Left forelimb (tissue), 1 donor: ENCODE results near the gene TTC33.
"Not testable (repeated sequence)": the region's sequence is repeated elsewhere in the genome, so short reads cannot be mapped to it uniquely, and the experiment has no call there.

Experiments used
- DNase-seq: peaks from one replicate; pipeline ENCODE4 v3.0.0-alpha.2; 2018; ENCODE audit warnings: low spot score

Gene TTC33

GRCh38 chr5:40652441-40653220 lies 103.1 kb downstream of the TTC33 start:
- DNase-seq: no peak

DNA sequence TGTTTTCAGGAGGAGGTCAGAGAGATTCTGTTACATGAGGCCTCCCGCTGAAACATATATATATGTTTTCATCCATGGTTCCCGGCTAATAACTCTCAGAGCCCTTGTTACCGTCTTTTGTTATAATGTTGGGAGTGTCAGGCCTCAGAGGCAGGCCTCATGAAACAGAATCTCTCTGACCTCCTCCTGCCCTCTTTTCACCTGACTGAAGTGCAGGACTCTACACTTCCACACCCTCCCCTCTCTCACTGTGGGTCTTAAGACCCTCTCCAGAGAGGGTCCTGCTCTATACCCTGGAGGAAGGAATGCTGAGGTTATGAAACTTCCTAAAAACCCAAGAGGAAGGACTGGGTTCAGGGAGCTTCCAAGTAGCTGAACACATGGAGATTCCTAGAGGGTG lies 104.6 kb downstream of the TTC33 start:
- DNase-seq: no peak

- no peak for DNase-seq
These were observed 106.2 kb downstream of the TTC33 start for GRCh38 chr5:40649463-40650030.

- no peak for DNase-seq
These were observed 107.6 kb downstream of the TTC33 start for GRCh38 chr5:40648150-40648549.

- no peak for DNase-seq
These were observed 109.5 kb downstream of the TTC33 start for GRCh38 chr5:40646266-40646665.

GRCh38 chr5:40639531-40639930 lies 116.2 kb downstream of the TTC33 start:
- not testable (repeated sequence) for DNase-seq

DNA sequence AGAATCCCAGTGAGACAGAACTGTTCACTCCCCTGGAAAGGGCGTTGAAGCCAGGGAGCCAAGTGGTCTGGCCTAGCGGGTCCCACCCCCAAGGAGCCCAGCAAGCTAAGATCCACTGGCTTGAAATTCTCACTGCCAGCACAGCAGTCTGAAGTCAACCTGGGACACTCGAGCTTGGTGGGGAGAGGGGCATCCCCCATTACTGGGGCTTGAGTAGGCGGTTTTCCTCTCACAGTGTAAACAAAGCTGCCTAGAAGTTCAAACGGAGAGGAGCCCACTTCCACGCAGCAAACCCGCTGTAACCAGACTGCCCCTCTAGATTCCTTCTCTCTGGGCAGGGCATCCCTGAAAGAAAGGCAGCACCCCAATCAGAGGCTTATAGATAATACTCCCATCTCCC lies 121.2 kb downstream of the TTC33 start:
- DNase-seq: no peak

DNA sequence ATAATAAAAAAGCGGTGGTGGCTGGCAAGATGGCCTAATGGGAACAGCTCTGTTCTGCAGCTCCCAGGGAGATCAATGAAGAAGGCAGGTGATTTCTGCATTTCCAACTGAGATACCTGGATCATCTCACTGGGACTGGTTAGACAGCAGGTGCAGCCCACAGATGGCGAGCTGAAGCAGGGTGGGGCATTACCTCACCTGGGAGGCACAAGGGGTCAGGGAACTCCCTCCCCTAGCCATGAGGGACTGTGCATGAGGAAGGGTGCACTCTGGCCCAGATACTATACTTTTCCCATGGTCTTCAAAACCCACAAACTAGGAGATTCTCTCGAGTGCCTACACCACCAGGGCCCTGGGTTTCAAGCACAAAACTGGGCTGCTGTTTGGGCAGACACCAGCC lies 121.6 kb downstream of the TTC33 start:
- DNase-seq: no peak

DNA sequence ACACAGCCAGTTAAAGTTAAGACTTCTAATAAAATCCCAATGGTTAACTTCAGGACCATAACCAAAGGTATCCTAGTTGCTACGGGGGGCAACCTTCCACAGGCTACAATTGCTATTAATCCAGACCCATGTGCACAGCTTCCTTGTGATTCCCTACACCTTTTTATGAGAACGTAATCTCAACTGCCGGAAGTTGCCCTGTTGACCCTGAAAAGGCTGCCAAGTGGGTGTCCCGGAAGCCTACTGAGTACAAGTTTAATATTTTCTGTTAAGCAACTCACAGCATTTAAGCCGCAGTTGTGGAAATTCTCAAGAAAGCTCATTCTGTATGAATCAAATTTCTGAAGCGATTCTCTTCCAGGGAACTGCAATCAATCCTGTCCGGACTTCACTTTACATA lies 124.5 kb downstream of the TTC33 start:
- DNase-seq: no peak

DNA sequence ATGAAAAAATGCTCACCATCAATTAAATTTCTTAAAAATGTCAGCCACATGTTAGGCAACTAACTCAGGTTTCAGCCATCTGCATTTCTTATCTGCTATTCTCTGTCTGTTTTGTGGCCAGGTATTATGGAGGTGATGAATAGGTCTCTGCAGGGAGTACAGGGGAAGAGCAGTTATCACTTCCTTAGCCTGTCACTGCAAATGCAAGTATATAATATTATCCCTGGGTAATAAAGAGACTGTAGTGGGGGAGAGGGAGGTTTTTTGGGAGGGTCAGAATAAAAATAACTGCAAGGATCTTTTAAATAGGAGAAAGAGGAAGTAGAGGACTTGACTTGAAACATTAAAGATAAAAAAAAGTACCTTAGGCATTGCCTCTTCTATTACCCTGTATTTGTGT lies 125.6 kb downstream of the TTC33 start:
- DNase-seq: no peak

- DNase-seq: no peak
These were observed 127.4 kb downstream of the TTC33 start for GRCh38 chr5:40628407-40628806.

DNA sequence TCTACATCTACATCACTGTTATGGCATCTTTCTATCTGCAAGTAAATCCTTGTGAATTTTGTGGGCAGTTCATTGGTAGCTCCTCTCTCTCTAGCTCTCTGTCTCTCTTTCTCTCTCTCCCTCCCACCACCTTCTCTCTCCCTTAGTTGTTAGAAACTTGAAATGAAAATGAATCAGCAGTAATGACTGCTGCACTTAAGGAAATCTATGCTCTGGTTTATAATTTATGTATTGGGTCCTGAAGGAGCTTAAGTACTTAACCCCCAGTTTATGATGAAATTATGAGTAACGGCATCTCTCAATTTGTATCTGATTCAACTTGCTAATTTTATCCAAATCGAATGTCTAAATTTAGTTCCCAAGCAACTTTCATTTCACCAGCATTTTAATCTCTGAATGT lies 128.1 kb downstream of the TTC33 start:
- no peak for DNase-seq

- DNase-seq: no peak
These were observed 129.0 kb downstream of the TTC33 start for GRCh38 chr5:40626801-40627200.

DNA sequence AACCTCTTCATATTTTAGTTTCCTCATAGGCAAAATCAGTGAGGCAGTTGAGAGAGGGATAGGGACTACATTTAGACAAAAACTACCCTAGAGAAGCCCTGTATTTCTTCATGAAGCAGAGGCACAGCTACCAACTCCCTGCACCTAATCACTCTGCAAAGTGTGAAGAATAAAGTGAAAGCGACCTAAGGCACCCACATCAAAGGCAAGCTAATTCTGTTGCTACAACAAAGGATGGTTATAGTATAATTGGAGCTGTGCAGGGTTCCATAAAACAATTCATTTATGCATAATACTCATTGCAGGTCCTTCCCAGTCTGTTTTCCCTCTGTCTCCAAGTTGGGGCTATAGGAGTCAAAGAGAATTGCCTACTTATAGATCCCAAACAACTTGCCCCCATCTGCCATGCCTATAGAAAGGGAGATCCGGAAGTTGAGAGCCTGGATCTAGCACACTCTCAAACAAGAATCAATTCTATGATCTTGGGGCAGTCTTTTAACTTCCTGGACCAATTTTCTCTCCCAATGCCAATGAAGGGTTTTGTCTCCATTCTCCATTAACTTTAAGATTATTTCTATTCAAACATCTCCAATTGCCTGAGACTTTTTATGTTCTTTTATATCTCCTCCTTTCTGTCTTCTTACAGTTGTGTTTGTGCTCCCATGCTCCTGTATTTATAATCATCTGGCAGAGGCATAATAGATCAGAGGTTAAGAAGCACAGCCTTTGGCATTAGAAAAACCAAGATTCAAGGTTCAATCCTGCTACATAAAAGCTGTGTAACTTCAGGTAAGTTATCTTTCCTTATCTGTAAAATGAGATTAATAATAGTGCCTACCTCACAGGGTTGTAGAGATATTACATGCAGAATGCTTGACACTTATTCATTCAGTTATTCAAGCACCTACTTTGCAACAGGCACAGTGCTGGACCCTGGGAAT lies 132.0 kb downstream of the TTC33 start:
- DNase-seq: no peak

GRCh38 chr5:40622463-40623252 lies 133.1 kb downstream of the TTC33 start:
- no peak for DNase-seq

GRCh38 chr5:40619421-40619820 lies 136.3 kb downstream of the TTC33 start:
- DNase-seq: no peak

GRCh38 chr5:40618926-40619325 lies 136.8 kb downstream of the TTC33 start:
- DNase-seq: no peak

DNA sequence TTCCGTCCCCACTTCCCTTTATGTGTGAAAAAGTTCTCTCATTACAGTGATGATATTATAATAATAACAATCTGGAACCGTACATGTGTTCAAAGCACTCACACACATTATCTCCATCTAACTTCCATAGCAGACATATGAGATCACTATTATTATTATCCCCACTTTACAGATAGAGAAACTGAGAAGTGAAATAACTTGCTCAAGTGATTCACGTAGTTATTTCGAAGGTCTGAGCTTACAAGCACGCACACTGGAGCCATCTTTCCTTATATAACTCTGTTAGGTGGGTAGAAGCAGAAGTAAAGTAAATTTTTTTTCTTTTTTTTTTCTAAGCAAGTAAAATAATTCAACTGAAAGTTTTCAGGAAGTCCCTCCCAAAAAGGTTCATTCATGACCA lies 139.0 kb downstream of the TTC33 start:
- DNase-seq: no peak

- no peak for DNase-seq
These were observed 140.1 kb downstream of the TTC33 start for GRCh38 chr5:40615586-40616170.

GRCh38 chr5:40614923-40615585 lies 140.7 kb downstream of the TTC33 start:
- DNase-seq: no peak

- DNase-seq: no peak
These were observed 141.3 kb downstream of the TTC33 start for GRCh38 chr5:40614466-40614865.
